ENCODE measurements around the gene DMRT3. TPM values are rescaled to one million over a fixed set of nuclear protein-coding genes. Genes with fewer than 3 reads are reported as not detected.

Gene DMRT3
- total and polyA plus RNA-seq, 10 donors, result not detected

- TF ChIP-seq POLR2A (IDR thresholded peaks at IDR 0.05) (no peak), POLR2AphosphoS5 (IDR thresholded peaks at IDR 0.05) (no peak), CTCF (IDR thresholded peaks at IDR 0.05 in 8 of 11, conservative IDR thresholded peaks at IDR 0.05 in 3 of 11) (no peak)
- no peak overlapping the region for H3K27ac ChIP-seq
- H3K36me3 ChIP-seq, result no peaks in the 10 kb centered on the region
- intact Hi-C loops (cut with DNase I; ENCODE audit: low total_unique reads), result no loop called here
- H3K4me3 ChIP-seq, result no peak overlapping the region
- H3K27me3 ChIP-seq (replicated peaks in 1 of 7), result peaks cover 0 to 74% (median 7%) of the 10 kb centered on the region in 7 donors
- WGBS, 5 donors, result 87 to 96% (median 91%) methylated on average over 6 to 7 of the region's 7 CpGs
- H3K4me1 ChIP-seq, result no peaks in the 10 kb centered on the region
- DNase-seq, result no peak
- H3K9me3 ChIP-seq, result no peaks in the 10 kb centered on the region
These were observed 28.0 kb upstream of the DMRT3 start for GRCh38 chr9:948497-948896.

- Histone ChIP-seq H3K9me3 (no peaks in the 10 kb centered on the region), H3K36me3 (no peaks in the 10 kb centered on the region), H3K4me1 (no peaks in the 10 kb centered on the region), H3K27ac (no peak overlapping the region), H3K27me3 (replicated peaks in 1 of 7) (peaks cover 0 to 77% (median 7%) of the 10 kb centered on the region in 7 donors), H3K4me3 (no peak overlapping the region)
- no peak for DNase-seq
- intact Hi-C loops (cut with DNase I; ENCODE audit: low total_unique reads), result no loop called here
- TF ChIP-seq CTCF (IDR thresholded peaks at IDR 0.05 in 8 of 11, conservative IDR thresholded peaks at IDR 0.05 in 3 of 11) (no peak), POLR2AphosphoS5 (IDR thresholded peaks at IDR 0.05) (no peak), POLR2A (IDR thresholded peaks at IDR 0.05) (no peak)
- whole genome bisulfite sequencing, 5 donors, result 33 to 64% (median 58%) methylated on average over 1 of the region's 1 CpG
These were observed 26.3 kb upstream of the DMRT3 start for GRCh38 chr9:950139-950538.

GRCh38 chr9:952546-952945, 23.9 kb upstream of the DMRT3 start:
- Histone ChIP-seq H3K27me3 (replicated peaks in 1 of 7) (peaks cover 0 to 97% (median 7%) of the 10 kb centered on the region in 7 donors), H3K9me3 (no peaks in the 10 kb centered on the region), H3K4me1 (no peaks in the 10 kb centered on the region), H3K27ac (no peak overlapping the region), H3K4me3 (no peak overlapping the region), H3K36me3 (no peaks in the 10 kb centered on the region)
- TF ChIP-seq POLR2AphosphoS5 (IDR thresholded peaks at IDR 0.05) (no peak), CTCF (IDR thresholded peaks at IDR 0.05 in 8 of 11, conservative IDR thresholded peaks at IDR 0.05 in 3 of 11) (no peak), POLR2A (IDR thresholded peaks at IDR 0.05) (no peak)
- no peak for DNase-seq
- WGBS, 5 donors, result 68 to 80% (median 77%) methylated on average over 4 of the region's 4 CpGs
- intact Hi-C loops (cut with DNase I; ENCODE audit: low total_unique reads), result no loop called here

- Histone ChIP-seq H3K27ac (no peak overlapping the region), H3K9me3 (no peaks in the 10 kb centered on the region), H3K4me1 (no peaks in the 10 kb centered on the region), H3K27me3 (replicated peaks in 1 of 7) (peaks cover 0 to 98% (median 18%) of the 10 kb centered on the region in 7 donors), H3K4me3 (no peak overlapping the region), H3K36me3 (no peaks in the 10 kb centered on the region)
- intact Hi-C loops (cut with DNase I; ENCODE audit: low total_unique reads), result no loop called here
- DNase-seq, result no peak
- WGBS, 5 donors, result 75 to 89% (median 86%) methylated on average over 4 of the region's 4 CpGs
- TF ChIP-seq POLR2AphosphoS5 (IDR thresholded peaks at IDR 0.05), result no peak
- no peak for TF ChIP-seq POLR2A (IDR thresholded peaks at IDR 0.05)
- no peak for TF ChIP-seq CTCF (IDR thresholded peaks at IDR 0.05 in 8 of 11, conservative IDR thresholded peaks at IDR 0.05 in 3 of 11)
These were observed 17.4 kb upstream of the DMRT3 start for GRCh38 chr9:959105-959504.

Data from spleen (tissue), 11 donors.